ENCODE measurements around the gene RHD. TPM values are rescaled to one million over a fixed set of nuclear protein-coding genes. Genes with fewer than 3 reads are reported as not detected.
A peak's percentile ranks its signal among the peaks of the same experiment; 100 is the strongest.

RHD gene
- total RNA-seq, 1 experiment from 2014 or later = not detected

DNA sequence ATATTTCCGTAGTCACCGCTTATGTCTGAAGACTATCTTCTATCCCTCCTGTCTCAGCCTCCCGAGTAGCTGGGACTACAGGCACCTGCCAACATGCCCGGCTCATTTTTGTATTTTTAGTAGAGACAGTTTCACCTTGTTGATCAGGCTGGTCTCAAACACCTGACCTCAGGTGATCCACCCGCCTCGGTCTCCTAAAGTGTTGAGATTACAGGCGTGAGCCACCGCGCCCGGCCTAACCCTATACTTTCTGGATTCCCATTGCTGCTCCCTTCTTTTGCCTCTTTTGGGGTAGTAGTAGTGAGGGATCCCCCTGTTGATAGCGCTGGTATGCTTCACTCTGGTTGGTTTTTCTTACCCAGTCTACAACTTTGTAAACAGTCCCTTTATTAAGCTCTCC is 34.3 kb upstream of the RHD start:
- H3K9me3 ChIP-seq (ENCODE audit: low read length) = no peaks in the 10 kb centered on the region
- peaks cover 9% of the 10 kb centered on the region; the same call in 1 of the 2 replicates for H3K36me3 ChIP-seq (ENCODE audit: low read depth, low read length)
- no peaks in the 10 kb centered on the region for H3K27me3 ChIP-seq (ENCODE audit: low read length)
- DNase-seq (no peak), ATAC-seq (no peak)
- TF ChIP-seq EZH2phosphoT487 (IDR thresholded peaks at IDR 0.05; ENCODE audit: borderline replicate concordance, low read length) (no peak), EZH2 (IDR thresholded peaks at IDR 0.05; ENCODE audit: low read length, unreplicated experiment) (no peak), CTCF (conservative IDR thresholded peaks at IDR 0.05; ENCODE audit: low read depth, low read length) (no peak)
- no peak overlapping the region for H3K4me2 ChIP-seq (ENCODE audit: low read length)
- H3F3A ChIP-seq (ENCODE audit: low read length, unreplicated experiment) = peaks cover 8% of the 10 kb centered on the region
- intact Hi-C loops (cut with micrococcal nuclease) = no loop called here
- BruUV-seq (replicated peaks) = no TSS peak
- no peak overlapping the region for H3K27ac ChIP-seq (ENCODE audit: low read length)
- H2AFZ ChIP-seq (ENCODE audit: low read length) = no peak overlapping the region
- ChIA-PET CTCF (no interaction called here), POLR2A (ENCODE audit: unreplicated experiment) (no interaction called here)
- H3K4me3 ChIP-seq (ENCODE audit: low read length) = no peak overlapping the region
- H3K9ac ChIP-seq (ENCODE audit: low read length) = no peak overlapping the region
- H3K79me2 ChIP-seq (ENCODE audit: low read length) = peaks cover 17% of the 10 kb centered on the region; the same call in 1 of the 2 replicates
- no peaks in the 10 kb centered on the region for H4K20me1 ChIP-seq (ENCODE audit: low read length)
- H3K4me1 ChIP-seq (ENCODE audit: insufficient read depth, low read length) = peaks cover 19% of the 10 kb centered on the region
- no peaks in the 10 kb centered on the region for H3K9me2 ChIP-seq (replicated peaks; ENCODE audit: low read length)

DNA sequence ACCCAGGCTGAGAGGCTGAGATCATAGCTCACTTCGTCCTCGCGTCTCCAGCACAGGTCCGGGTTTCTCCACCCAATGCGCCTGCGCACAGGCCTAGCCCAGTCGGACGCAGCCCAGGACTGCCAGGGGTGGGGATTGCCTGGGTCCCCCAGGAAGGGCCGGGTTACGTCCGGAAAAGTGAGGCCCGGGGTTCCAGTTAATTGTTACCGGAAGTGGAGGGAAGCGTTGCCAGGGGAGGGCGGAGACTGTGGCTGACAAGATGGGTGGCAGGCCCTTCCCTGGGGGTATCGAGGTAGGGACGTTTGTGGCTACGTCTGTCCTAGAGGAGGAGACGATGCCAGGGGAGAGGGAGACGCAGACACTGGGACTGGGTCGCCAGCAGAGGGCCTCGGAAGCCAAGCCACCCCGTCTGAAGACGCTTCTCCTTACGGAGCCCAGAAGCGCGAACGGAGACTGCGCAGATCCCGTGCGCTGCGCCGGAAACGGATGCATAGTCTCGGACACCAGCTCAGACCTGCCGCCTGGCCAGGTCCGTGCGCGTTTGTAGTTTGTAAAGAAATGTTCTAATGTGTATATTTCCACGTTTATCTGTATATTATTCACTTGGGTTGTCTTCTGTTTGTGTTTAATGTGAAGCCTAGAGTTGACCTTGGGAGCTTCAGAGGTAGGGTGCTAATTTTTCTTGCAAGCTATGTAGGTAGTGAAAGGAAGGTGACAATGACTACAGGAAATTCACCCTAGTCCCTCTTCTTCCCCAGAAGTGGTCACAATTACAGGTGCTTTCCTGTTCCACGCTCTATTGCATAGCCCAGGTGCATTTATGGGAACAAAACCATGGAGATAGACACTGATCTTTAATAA is 32.4 kb upstream of the RHD start:
- H3K9me2 ChIP-seq (replicated peaks; ENCODE audit: low read length) = no peaks in the 10 kb centered on the region
- no peaks in the 10 kb centered on the region for H3K27me3 ChIP-seq (ENCODE audit: low read length)
- H2AFZ ChIP-seq (ENCODE audit: low read length) = peak overlapping the region; percentile 78
- H3K4me2 ChIP-seq (ENCODE audit: low read length) = peak overlapping the region; percentile 85
- peak overlapping the region; percentile 68 for H3K4me3 ChIP-seq (ENCODE audit: low read length)
- peak overlapping the region; percentile 71 for H3K27ac ChIP-seq (ENCODE audit: low read length)
- H3K4me1 ChIP-seq (ENCODE audit: insufficient read depth, low read length) = peaks cover 23% of the 10 kb centered on the region
- peak; percentile 89 for ATAC-seq
- DNase-seq = peak; percentile 90
- intact Hi-C loops (cut with micrococcal nuclease) = no loop called here
- no peaks in the 10 kb centered on the region for H3K9me3 ChIP-seq (ENCODE audit: low read length)
- peaks cover 28% of the 10 kb centered on the region for H3K36me3 ChIP-seq (ENCODE audit: low read depth, low read length)
- TF ChIP-seq EZH2 (IDR thresholded peaks at IDR 0.05; ENCODE audit: low read length, unreplicated experiment) (no peak), CTCF (conservative IDR thresholded peaks at IDR 0.05; ENCODE audit: low read depth, low read length) (peak; percentile 62)
- ChIA-PET POLR2A (ENCODE audit: unreplicated experiment) (no interaction called here), CTCF (no interaction called here)
- peaks cover 18% of the 10 kb centered on the region for H4K20me1 ChIP-seq (ENCODE audit: low read length)
- peaks cover 8% of the 10 kb centered on the region for H3F3A ChIP-seq (ENCODE audit: low read length, unreplicated experiment)
- peak overlapping the region; percentile 62 for H3K9ac ChIP-seq (ENCODE audit: low read length)
- BruUV-seq (replicated peaks) = TSS peak; percentile 69
- H3K79me2 ChIP-seq (ENCODE audit: low read length) = peaks cover 26% of the 10 kb centered on the region

DNA sequence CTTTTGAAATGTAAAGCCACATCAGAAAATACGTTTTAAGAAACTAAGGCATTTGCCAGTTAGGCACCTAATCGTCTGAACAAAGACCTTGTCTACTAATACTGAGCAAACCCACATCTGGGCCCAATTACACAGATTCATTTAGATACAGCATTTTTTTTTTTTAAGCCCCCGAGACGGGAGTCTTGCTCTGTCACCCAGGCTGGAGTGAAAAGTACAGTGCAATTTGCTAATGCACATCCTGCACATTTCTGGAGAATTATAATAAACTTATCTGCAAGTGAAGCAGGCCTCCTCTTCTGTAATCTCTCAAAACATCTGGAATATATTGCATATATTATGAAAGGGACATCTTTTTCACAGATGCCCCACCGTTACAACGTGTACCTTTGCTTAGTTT is 28.4 kb upstream of the RHD start:
- CTCF ChIA-PET = no interaction called here
- H3K9me2 ChIP-seq (replicated peaks; ENCODE audit: low read length) = no peaks in the 10 kb centered on the region
- 0 out of 2 replicates have a peak overlapping the region, but pooled peaks have one; percentile 82 for H3K4me2 ChIP-seq (ENCODE audit: low read length)
- peaks cover 44% of the 10 kb centered on the region for H3K36me3 ChIP-seq (ENCODE audit: low read depth, low read length)
- peaks cover 8% of the 10 kb centered on the region for H3F3A ChIP-seq (ENCODE audit: low read length, unreplicated experiment)
- DNase-seq (no peak), ATAC-seq (no peak)
- H3K9me3 ChIP-seq (ENCODE audit: low read length) = no peaks in the 10 kb centered on the region
- H3K79me2 ChIP-seq (ENCODE audit: low read length) = peaks cover 50% of the 10 kb centered on the region
- BruUV-seq (replicated peaks) = no TSS peak
- no peak overlapping the region for H2AFZ ChIP-seq (ENCODE audit: low read length)
- H3K4me3 ChIP-seq (ENCODE audit: low read length) = no peak overlapping the region
- H4K20me1 ChIP-seq (ENCODE audit: low read length) = peaks cover 38% of the 10 kb centered on the region
- H3K27ac ChIP-seq (ENCODE audit: low read length) = no peak overlapping the region
- no peaks in the 10 kb centered on the region for H3K27me3 ChIP-seq (ENCODE audit: low read length)
- POLR2A ChIA-PET (ENCODE audit: unreplicated experiment) = no interaction called here
- H3K4me1 ChIP-seq (ENCODE audit: insufficient read depth, low read length) = peaks cover 35% of the 10 kb centered on the region
- intact Hi-C loops (cut with micrococcal nuclease) = no loop called here
- H3K9ac ChIP-seq (ENCODE audit: low read length) = no peak overlapping the region
- TF ChIP-seq EZH2phosphoT487 (IDR thresholded peaks at IDR 0.05; ENCODE audit: borderline replicate concordance, low read length) = no peak
- TF ChIP-seq CTCF (conservative IDR thresholded peaks at IDR 0.05; ENCODE audit: low read depth, low read length) = no peak
- TF ChIP-seq EZH2 (IDR thresholded peaks at IDR 0.05; ENCODE audit: low read length, unreplicated experiment) = no peak
